ENCODE measurements around the gene MEMO1. TPM values are rescaled to one million over a fixed set of nuclear protein-coding genes. Genes with fewer than 3 reads are reported as not detected.
"Not testable (repeated sequence)": the region's sequence is repeated elsewhere in the genome, so short reads cannot be mapped to it uniquely, and the experiment has no call there.

The MEMO1 gene
- total RNA-seq, 1 experiment from 2014 or later, result 66.0 TPM

- no peak for TF ChIP-seq EZH2 (IDR thresholded peaks at IDR 0.05; ENCODE audit: borderline replicate concordance, low read depth, low read length, poor library complexity, severe bottlenecking)
- TF ChIP-seq CTCF (conservative IDR thresholded peaks at IDR 0.05; ENCODE audit: low read depth, low read length), result no peak
- Histone ChIP-seq H3K27me3 (replicated peaks; ENCODE audit: insufficient read depth, low read depth, low read length, poor library complexity) (no peaks in the 10 kb centered on the region), H3K4me3 (ENCODE audit: low read depth, low read length, poor library complexity, severe bottlenecking) (no peak overlapping the region), H3K27ac (ENCODE audit: low read depth, low read length, poor library complexity, severe bottlenecking) (no peak overlapping the region), H3K4me1 (ENCODE audit: insufficient read depth, low read length, poor library complexity, severe bottlenecking) (no peaks in the 10 kb centered on the region), H3K36me3 (ENCODE audit: insufficient read depth, low read length, poor library complexity, severe bottlenecking) (no peaks in the 10 kb centered on the region), H3K9me3 (ENCODE audit: low read depth, low read length, poor library complexity, severe bottlenecking) (no peaks in the 10 kb centered on the region)
- intact Hi-C loops (cut with micrococcal nuclease; ENCODE audit: unreplicated experiment), result no loop called here
- ChIA-PET CTCF (no interaction called here), POLR2A (ENCODE audit: low non-redundant PET) (no interaction called here)
- no peak for DNase-seq (ENCODE audit: low spot score)
- BruUV-seq (replicated peaks), result no TSS peak
Observed at GRCh38 chr2:31957354-31958139, 53.3 kb downstream of the MEMO1 start.

GRCh38 chr2:31956934-31957333 lies 53.9 kb downstream of the MEMO1 start:
- intact Hi-C loops (cut with micrococcal nuclease; ENCODE audit: unreplicated experiment); CTCF ChIA-PET; DNase-seq (ENCODE audit: low spot score); H3K27me3 ChIP-seq (replicated peaks; ENCODE audit: insufficient read depth, low read depth, low read length, poor library complexity); BruUV-seq (replicated peaks); H3K36me3 ChIP-seq (ENCODE audit: insufficient read depth, low read length, poor library complexity, severe bottlenecking); H3K27ac ChIP-seq (ENCODE audit: low read depth, low read length, poor library complexity, severe bottlenecking); H3K4me1 ChIP-seq (ENCODE audit: insufficient read depth, low read length, poor library complexity, severe bottlenecking); H3K4me3 ChIP-seq (ENCODE audit: low read depth, low read length, poor library complexity, severe bottlenecking); POLR2A ChIA-PET (ENCODE audit: low non-redundant PET); H3K9me3 ChIP-seq (ENCODE audit: low read depth, low read length, poor library complexity, severe bottlenecking): not testable (repeated sequence)

GRCh38 chr2:31956312-31956711 lies 54.5 kb downstream of the MEMO1 start:
- ChIA-PET POLR2A (ENCODE audit: low non-redundant PET) (no interaction called here), CTCF (no interaction called here)
- H3K36me3 ChIP-seq (ENCODE audit: insufficient read depth, low read length, poor library complexity, severe bottlenecking), result no peaks in the 10 kb centered on the region
- TF ChIP-seq CTCF (conservative IDR thresholded peaks at IDR 0.05; ENCODE audit: low read depth, low read length) (no peak), EZH2 (IDR thresholded peaks at IDR 0.05; ENCODE audit: borderline replicate concordance, low read depth, low read length, poor library complexity, severe bottlenecking) (no peak)
- no peak for DNase-seq (ENCODE audit: low spot score)
- intact Hi-C loops (cut with micrococcal nuclease; ENCODE audit: unreplicated experiment), result no loop called here
- no peak overlapping the region for H3K4me3 ChIP-seq (ENCODE audit: low read depth, low read length, poor library complexity, severe bottlenecking)
- H3K27me3 ChIP-seq (replicated peaks; ENCODE audit: insufficient read depth, low read depth, low read length, poor library complexity), result no peaks in the 10 kb centered on the region
- BruUV-seq (replicated peaks), result no TSS peak
- H3K27ac ChIP-seq (ENCODE audit: low read depth, low read length, poor library complexity, severe bottlenecking), result no peak overlapping the region
- H3K4me1 ChIP-seq (ENCODE audit: insufficient read depth, low read length, poor library complexity, severe bottlenecking), result no peaks in the 10 kb centered on the region
- no peaks in the 10 kb centered on the region for H3K9me3 ChIP-seq (ENCODE audit: low read depth, low read length, poor library complexity, severe bottlenecking)

GRCh38 chr2:31953095-31953494 lies 57.7 kb downstream of the MEMO1 start:
- H3K27me3 ChIP-seq (replicated peaks; ENCODE audit: insufficient read depth, low read depth, low read length, poor library complexity); H3K4me1 ChIP-seq (ENCODE audit: insufficient read depth, low read length, poor library complexity, severe bottlenecking); H3K27ac ChIP-seq (ENCODE audit: low read depth, low read length, poor library complexity, severe bottlenecking); H3K4me3 ChIP-seq (ENCODE audit: low read depth, low read length, poor library complexity, severe bottlenecking); intact Hi-C loops (cut with micrococcal nuclease; ENCODE audit: unreplicated experiment); H3K9me3 ChIP-seq (ENCODE audit: low read depth, low read length, poor library complexity, severe bottlenecking); BruUV-seq (replicated peaks); H3K36me3 ChIP-seq (ENCODE audit: insufficient read depth, low read length, poor library complexity, severe bottlenecking); POLR2A ChIA-PET (ENCODE audit: low non-redundant PET); CTCF ChIA-PET; DNase-seq (ENCODE audit: low spot score): not testable (repeated sequence)
